CD4-positive, alpha-beta T cell (primary cell): Measurements from ENCODE around the gene CD79B. TPM values are rescaled to one million over a fixed set of nuclear protein-coding genes. Genes with fewer than 3 reads are reported as not detected.

Experiments
- ATAC-seq: fragments of 200-7000 bp; cut with Tn5 transposase; one replicate; pipeline ENCODE4 v1.10.0; 2022; ENCODE audit warnings: mild to moderate bottlenecking; ENCODE audit not compliant: poor library complexity
- CTCF ChIA-PET: fragments of 350-600 bp; sonication (Branson Sonifier 250); formaldehyde crosslinking; loops from one replicate; lab custom pipeline; 2021; ENCODE audit warnings: antibody characterized with exemption, inconsistent platforms; lab: Charles Lee
- POLR2A ChIA-PET: fragments of 350-600 bp; sonication (Branson Sonifier 250); formaldehyde crosslinking; loops from one replicate; lab custom pipeline; 2021; ENCODE audit warnings: antibody characterized with exemption, inconsistent platforms; lab: Charles Lee
- DNase-seq, 14 experiments: peaks; one replicate each; pipeline ENCODE4 v3.0.0-alpha.2; 2013 to 2020; ENCODE audit warnings: mixed read lengths in 2 of 14
- H3K27ac ChIP-seq, 2 donors: one replicate each; pipeline versions ENCODE4 v1.5.1 to v1.7.0; 2013; ENCODE audit warnings: low read length in 2 of 2, low read depth in 1 of 2, mild to moderate bottlenecking in 1 of 2
- H3K27me3 ChIP-seq, 2 experiments: 1 replicate in 1 of 2; 2 replicates in 1 of 2; pipeline versions ENCODE4 v1.6.1 to v1.7.0; 2013; ENCODE audit warnings: low read length in 2 of 2, control low read depth in 1 of 2, mild to moderate bottlenecking in 1 of 2, moderate library complexity in 1 of 2; ENCODE audit not compliant: insufficient read depth in 2 of 2, control insufficient read depth in 1 of 2
- H3K36me3 ChIP-seq: one replicate; pipeline ENCODE4 v1.6.1; 2013; ENCODE audit warnings: low read length, control low read depth; ENCODE audit not compliant: insufficient read depth
- H3K4me1 ChIP-seq: one replicate; pipeline ENCODE4 v1.6.1; 2013; ENCODE audit warnings: low read length, control low read depth; ENCODE audit not compliant: insufficient read depth
- H3K4me3 ChIP-seq: one replicate; pipeline ENCODE4 v1.5.1; 2013; ENCODE audit warnings: mild to moderate bottlenecking, low read length, moderate library complexity
- H3K9me3 ChIP-seq, 2 experiments: 1 replicate in 1 of 2; 2 replicates in 1 of 2; pipeline versions ENCODE4 v1.6.1 to v1.7.0; 2013; ENCODE audit warnings: low read length in 2 of 2, mild to moderate bottlenecking in 2 of 2, control low read depth in 1 of 2, moderate library complexity in 1 of 2; ENCODE audit not compliant: control insufficient read depth in 1 of 2, insufficient read depth in 1 of 2
- H3K27ac Mint-ChIP-seq: one replicate; pipeline ENCODE4 v1.8.0; 2020; ENCODE audit warnings: mixed read lengths
- H3K27me3 Mint-ChIP-seq: one replicate; pipeline ENCODE4 v1.8.0; 2021; ENCODE audit warnings: mixed read lengths
- H3K36me3 Mint-ChIP-seq: one replicate; pipeline ENCODE4 v1.8.0; 2021; ENCODE audit warnings: low read depth, mixed read lengths
- H3K4me1 Mint-ChIP-seq: one replicate; pipeline ENCODE4 v1.8.0; 2021; ENCODE audit warnings: low read depth, mixed read lengths
- H3K4me3 Mint-ChIP-seq: one replicate; pipeline ENCODE4 v1.8.0; 2020; ENCODE audit warnings: mild to moderate bottlenecking, mixed read lengths
- H3K9me3 Mint-ChIP-seq: one replicate; pipeline ENCODE4 v1.8.0; 2020; ENCODE audit warnings: mixed read lengths
- CTCF ChIP-seq: fragments of 200-600 bp; IDR thresholded peaks from one replicate; pipeline ENCODE4 v1.8.0; 2022; ENCODE audit warnings: antibody characterized with exemption, mild to moderate bottlenecking
- intact Hi-C, 2 experiments: fragments of 100-400 bp; cut with DNase I in 1 of 2; cut with micrococcal nuclease in 1 of 2; formaldehyde crosslinking; loops; one replicate each; pipeline versions ENCODE4 v1.15.1 to v1.9.0; 2023 to 2025; cut with DNase I, micrococcal nuclease
- total RNA-seq, 174 experiments: library from RNA in 2 of 174; stranded (reverse) in 2 of 174; gene quantifications; one replicate each; pipeline ENCODE4 v1.2.3 and lab custom pipeline; 2021 to 2026

CD79B gene
- total RNA-seq, 2 experiments from 2014 or later = 5.3 to 5.5 TPM

GRCh38 chr17:63944736-63945499 is 12.8 kb upstream of the CD79B start:
- Histone ChIP-seq H3K36me3 (no peaks in the 10 kb centered on the region), H3K27ac (no peak overlapping the region), H3K9me3 (no peaks in the 10 kb centered on the region), H3K4me3 (no peak overlapping the region), H3K27me3 (no peaks in the 10 kb centered on the region), H3K4me1 (peaks cover 22% of the 10 kb centered on the region)
- POLR2A ChIA-PET = interaction anchor here (2.1 to 2.7 kb wide), 2 partner anchors 12 to 201 kb away, joined by 12 to 13 read pairs; partner anchors contain the start of gene CD79B
- no peak for DNase-seq
- no peaks in the 10 kb centered on the region for H3K27me3 Mint-ChIP-seq
- intact Hi-C loops = loop anchor here (5.0 kb wide), 2 partner anchors 47 to 77 kb away; partner anchors contain the start of gene ICAM2 (in 1 of the 2)
- CTCF ChIA-PET = interaction anchor here (1.8 to 3.0 kb wide), 3 partner anchors 25 to 84 kb away, joined by 9 to 29 read pairs (median 23); no protein-coding TSS in a partner anchor
- no peak for ATAC-seq
- H3K36me3 Mint-ChIP-seq = no peaks in the 10 kb centered on the region
- H3K9me3 Mint-ChIP-seq = no peaks in the 10 kb centered on the region
- no peak for TF ChIP-seq CTCF
- no peak overlapping the region for H3K27ac Mint-ChIP-seq
- H3K4me1 Mint-ChIP-seq = peaks cover 24% of the 10 kb centered on the region
- H3K4me3 Mint-ChIP-seq = no peak overlapping the region

GRCh38 chr17:63943745-63944144 is 11.6 kb upstream of the CD79B start:
- intact Hi-C loops = no loop called here
- Mint-ChIP-seq H3K36me3 (no peaks in the 10 kb centered on the region), H3K27ac (no peak overlapping the region), H3K4me1 (peaks cover 29% of the 10 kb centered on the region), H3K4me3 (no peak overlapping the region), H3K9me3 (no peaks in the 10 kb centered on the region), H3K27me3 (no peaks in the 10 kb centered on the region)
- Histone ChIP-seq H3K4me1 (peaks cover 22% of the 10 kb centered on the region), H3K9me3 (no peaks in the 10 kb centered on the region), H3K4me3 (no peak overlapping the region), H3K27me3 (no peaks in the 10 kb centered on the region), H3K27ac (no peak overlapping the region), H3K36me3 (no peaks in the 10 kb centered on the region)
- ATAC-seq (no peak), DNase-seq (no peak)
- CTCF ChIA-PET = no interaction called here
- TF ChIP-seq CTCF = no peak
- POLR2A ChIA-PET = no interaction called here

- Mint-ChIP-seq H3K36me3 (no peaks in the 10 kb centered on the region), H3K27ac (no peak overlapping the region), H3K4me1 (peaks cover 30% of the 10 kb centered on the region), H3K9me3 (no peaks in the 10 kb centered on the region), H3K4me3 (no peak overlapping the region), H3K27me3 (no peaks in the 10 kb centered on the region)
- Histone ChIP-seq H3K27me3 (no peaks in the 10 kb centered on the region), H3K27ac (no peak overlapping the region), H3K36me3 (no peaks in the 10 kb centered on the region), H3K4me3 (no peak overlapping the region), H3K9me3 (no peaks in the 10 kb centered on the region), H3K4me1 (peaks cover 19% of the 10 kb centered on the region)
- CTCF ChIA-PET = no interaction called here
- DNase-seq (no peak), ATAC-seq (no peak)
- TF ChIP-seq CTCF = no peak
- intact Hi-C loops = no loop called here
- POLR2A ChIA-PET = no interaction called here
Observed at GRCh38 chr17:63942309-63942985, 10.3 kb upstream of the CD79B start.
